ENCODE results near the gene CP.

CP gene

DNA sequence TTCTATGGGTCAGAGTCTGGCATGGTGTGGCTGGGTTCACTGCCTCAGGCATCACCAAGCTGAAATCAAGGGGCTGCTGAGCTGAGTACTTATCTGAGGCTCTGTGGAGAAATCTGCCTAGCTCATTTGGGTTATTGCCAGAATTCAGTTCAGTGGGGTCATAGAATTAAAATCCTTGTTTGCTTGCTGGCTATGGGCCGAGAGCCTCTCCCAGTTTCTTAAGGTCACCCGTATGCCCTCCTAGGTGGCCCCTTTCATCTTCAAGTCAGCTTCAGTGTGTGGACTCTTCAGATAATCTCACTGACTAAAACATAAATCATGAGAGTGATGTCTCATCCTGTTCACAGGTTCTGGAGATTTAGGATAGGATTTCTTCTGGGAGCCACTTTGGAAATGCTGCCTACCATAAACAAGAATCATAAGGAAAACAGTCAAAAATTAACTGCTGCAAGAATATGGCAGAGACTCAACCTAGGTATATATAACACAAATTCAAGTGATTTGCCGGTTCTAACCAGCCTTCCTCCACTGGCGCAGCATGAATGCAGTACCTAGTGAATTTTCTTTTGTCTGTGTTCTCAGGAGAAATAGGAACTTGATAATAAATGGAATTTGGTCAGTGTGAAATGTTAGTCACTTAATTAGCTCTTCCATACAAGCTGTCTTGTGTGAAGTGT is 5.3 kb downstream of the CP start:
- Histone ChIP-seq H3K4me3 (replicated peaks; ENCODE audit: insufficient read depth, low read length) (no peak overlapping the region), H3K27ac (replicated peaks) (no peak overlapping the region), H3K27me3 (ENCODE audit: insufficient read depth, poor library complexity, severe bottlenecking) (no peaks in the 10 kb centered on the region)
- TF ChIP-seq, protein P1, sequence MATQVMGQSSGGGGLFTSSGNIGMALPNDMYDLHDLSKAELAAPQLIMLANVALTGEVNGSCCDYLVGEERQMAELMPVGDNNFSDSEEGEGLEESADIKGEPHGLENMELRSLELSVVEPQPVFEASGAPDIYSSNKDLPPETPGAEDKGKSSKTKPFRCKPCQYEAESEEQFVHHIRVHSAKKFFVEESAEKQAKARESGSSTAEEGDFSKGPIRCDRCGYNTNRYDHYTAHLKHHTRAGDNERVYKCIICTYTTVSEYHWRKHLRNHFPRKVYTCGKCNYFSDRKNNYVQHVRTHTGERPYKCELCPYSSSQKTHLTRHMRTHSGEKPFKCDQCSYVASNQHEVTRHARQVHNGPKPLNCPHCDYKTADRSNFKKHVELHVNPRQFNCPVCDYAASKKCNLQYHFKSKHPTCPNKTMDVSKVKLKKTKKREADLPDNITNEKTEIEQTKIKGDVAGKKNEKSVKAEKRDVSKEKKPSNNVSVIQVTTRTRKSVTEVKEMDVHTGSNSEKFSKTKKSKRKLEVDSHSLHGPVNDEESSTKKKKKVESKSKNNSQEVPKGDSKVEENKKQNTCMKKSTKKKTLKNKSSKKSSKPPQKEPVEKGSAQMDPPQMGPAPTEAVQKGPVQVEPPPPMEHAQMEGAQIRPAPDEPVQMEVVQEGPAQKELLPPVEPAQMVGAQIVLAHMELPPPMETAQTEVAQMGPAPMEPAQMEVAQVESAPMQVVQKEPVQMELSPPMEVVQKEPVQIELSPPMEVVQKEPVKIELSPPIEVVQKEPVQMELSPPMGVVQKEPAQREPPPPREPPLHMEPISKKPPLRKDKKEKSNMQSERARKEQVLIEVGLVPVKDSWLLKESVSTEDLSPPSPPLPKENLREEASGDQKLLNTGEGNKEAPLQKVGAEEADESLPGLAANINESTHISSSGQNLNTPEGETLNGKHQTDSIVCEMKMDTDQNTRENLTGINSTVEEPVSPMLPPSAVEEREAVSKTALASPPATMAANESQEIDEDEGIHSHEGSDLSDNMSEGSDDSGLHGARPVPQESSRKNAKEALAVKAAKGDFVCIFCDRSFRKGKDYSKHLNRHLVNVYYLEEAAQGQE (IDR thresholded peaks at IDR 0.05; ENCODE audit: insufficient replicate concordance, low read depth): no peak
- TF ChIP-seq POLR2AphosphoS5 (IDR thresholded peaks at IDR 0.05; ENCODE audit: low read depth) (no peak), CTCF (IDR thresholded peaks at IDR 0.05; ENCODE audit: insufficient read depth, low read length) (no peak), GABPA (IDR thresholded peaks at IDR 0.05; ENCODE audit: low read depth) (no peak), SPI1 (IDR thresholded peaks at IDR 0.05; ENCODE audit: borderline replicate concordance, low read depth) (no peak)
- no peak for DNase-seq (ENCODE audit: low read depth in 1 of 2, low spot score in 1 of 2)

GRCh38 chr3:149215515-149215914 is 6.1 kb downstream of the CP start:
- Histone ChIP-seq H3K27me3 (ENCODE audit: insufficient read depth, poor library complexity, severe bottlenecking) (no peaks in the 10 kb centered on the region), H3K4me3 (replicated peaks; ENCODE audit: insufficient read depth, low read length) (no peak overlapping the region), H3K27ac (replicated peaks) (no peak overlapping the region)
- TF ChIP-seq CTCF (IDR thresholded peaks at IDR 0.05; ENCODE audit: insufficient read depth, low read length) (no peak), SPI1 (IDR thresholded peaks at IDR 0.05; ENCODE audit: borderline replicate concordance, low read depth) (no peak), GABPA (IDR thresholded peaks at IDR 0.05; ENCODE audit: low read depth) (no peak), POLR2AphosphoS5 (IDR thresholded peaks at IDR 0.05; ENCODE audit: low read depth) (no peak)
- TF ChIP-seq, protein P1 (IDR thresholded peaks at IDR 0.05; ENCODE audit: insufficient replicate concordance, low read depth): no peak
- no peak for DNase-seq (ENCODE audit: low read depth in 1 of 2, low spot score in 1 of 2)

DNA sequence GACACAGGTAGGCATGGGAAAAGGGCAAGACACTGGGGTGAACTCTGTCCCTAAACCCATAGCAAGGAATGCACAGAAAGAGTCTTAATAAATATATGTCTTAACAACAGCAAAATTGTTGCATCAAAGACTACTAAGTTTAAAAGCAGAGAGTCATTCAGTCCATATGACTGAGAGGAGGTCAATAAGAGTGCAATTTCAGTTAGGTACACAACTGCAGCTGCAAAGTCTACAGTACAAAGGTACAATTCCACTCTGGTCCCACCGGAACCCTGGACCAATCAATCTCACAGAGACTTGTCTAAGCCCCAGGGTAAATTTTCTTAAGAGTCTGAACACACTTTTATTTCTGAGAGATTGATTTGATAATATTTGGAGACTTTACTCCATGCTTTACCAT is 6.9 kb downstream of the CP start:
- no peak overlapping the region for H3K27ac ChIP-seq (replicated peaks)
- DNase-seq (ENCODE audit: low read depth in 1 of 2, low spot score in 1 of 2): no peak
- no peak overlapping the region for H3K4me3 ChIP-seq (replicated peaks; ENCODE audit: insufficient read depth, low read length)
- H3K27me3 ChIP-seq (ENCODE audit: insufficient read depth, poor library complexity, severe bottlenecking): no peaks in the 10 kb centered on the region
- no peak for TF ChIP-seq POLR2AphosphoS5 (IDR thresholded peaks at IDR 0.05; ENCODE audit: low read depth)
- no peak for TF ChIP-seq SPI1 (IDR thresholded peaks at IDR 0.05; ENCODE audit: borderline replicate concordance, low read depth)
- TF ChIP-seq, protein P1 (IDR thresholded peaks at IDR 0.05; ENCODE audit: insufficient replicate concordance, low read depth): no peak
- TF ChIP-seq GABPA (IDR thresholded peaks at IDR 0.05; ENCODE audit: low read depth): no peak
- no peak for TF ChIP-seq CTCF (IDR thresholded peaks at IDR 0.05; ENCODE audit: insufficient read depth, low read length)

Measured in HL-60 (cell line).